Measurements from ENCODE around the gene KHDC1L.

- TF ChIP-seq CTCF (IDR thresholded peaks at IDR 0.05; ENCODE audit: insufficient read depth, low read length), result no peak
- no peak for TF ChIP-seq GABPA (IDR thresholded peaks at IDR 0.05; ENCODE audit: low read depth)
- TF ChIP-seq REST (IDR thresholded peaks at IDR 0.05; ENCODE audit: insufficient replicate concordance, low read depth), result no peak
- no peak for TF ChIP-seq POLR2AphosphoS5 (IDR thresholded peaks at IDR 0.05; ENCODE audit: low read depth)
- peak; percentile 88 for TF ChIP-seq SPI1 (IDR thresholded peaks at IDR 0.05; ENCODE audit: borderline replicate concordance, low read depth)
Measured at GRCh38 chr6:73231986-73232391, 6.7 kb upstream of the KHDC1L start.
